B cell (primary cell): ENCODE results near the gene SLC51B.

Source experiments
- CTCF ChIP-seq: fragments of 200-600 bp; IDR thresholded peaks from one replicate; pipeline ENCODE4 v1.8.0; 2022; ENCODE audit warnings: antibody characterized with exemption, mild to moderate bottlenecking
- EZH2 ChIP-seq: IDR thresholded peaks from 2 replicates; pipeline ENCODE4 v1.6.1; 2012; ENCODE audit warnings: borderline replicate concordance, low read depth, mild to moderate bottlenecking, moderate library complexity, low read length; ENCODE audit not compliant: insufficient read depth, poor library complexity, severe bottlenecking

- no peak for TF ChIP-seq CTCF
- TF ChIP-seq EZH2, result no peak
These were observed 16.9 kb downstream of the SLC51B start for GRCh38 chr15:65062061-65062460.
